Dendritic cell treated with granulocyte-macrophage colony-stimulating factor and Interleukin-4, amounts not matched to agents 40 ng/mL and 50 ng/mL, for 4 days (primary cell): ENCODE data around the gene ACTN1.
A peak's percentile ranks its signal among the peaks of the same experiment; 100 is the strongest.
"Not testable (repeated sequence)": the region's sequence is repeated elsewhere in the genome, so short reads cannot be mapped to it uniquely, and the experiment has no call there.

Source experiments
- H3K27ac Mint-ChIP-seq: one replicate; pipeline ENCODE4 v1.8.0; 2022; ENCODE audit warnings: mild to moderate bottlenecking, mixed read lengths
- H3K27me3 Mint-ChIP-seq: one replicate; pipeline ENCODE4 v1.8.0; 2022; ENCODE audit warnings: mild to moderate bottlenecking, mixed read lengths
- H3K36me3 Mint-ChIP-seq: one replicate; pipeline ENCODE4 v1.8.0; 2022; ENCODE audit warnings: low read depth, mixed read lengths
- H3K4me1 Mint-ChIP-seq: one replicate; pipeline ENCODE4 v1.8.0; 2022; ENCODE audit warnings: low read depth, mixed read lengths
- H3K4me3 Mint-ChIP-seq: one replicate; pipeline ENCODE4 v1.8.0; 2022; ENCODE audit warnings: mild to moderate bottlenecking, moderate library complexity, mixed read lengths
- H3K9me3 Mint-ChIP-seq: one replicate; pipeline ENCODE4 v1.8.0; 2022; ENCODE audit warnings: mixed read lengths
- intact Hi-C: fragments of 100-400 bp; cut with micrococcal nuclease; formaldehyde crosslinking; loops from one replicate; pipeline ENCODE4 v1.15.0; 2022

ACTN1 gene

DNA sequence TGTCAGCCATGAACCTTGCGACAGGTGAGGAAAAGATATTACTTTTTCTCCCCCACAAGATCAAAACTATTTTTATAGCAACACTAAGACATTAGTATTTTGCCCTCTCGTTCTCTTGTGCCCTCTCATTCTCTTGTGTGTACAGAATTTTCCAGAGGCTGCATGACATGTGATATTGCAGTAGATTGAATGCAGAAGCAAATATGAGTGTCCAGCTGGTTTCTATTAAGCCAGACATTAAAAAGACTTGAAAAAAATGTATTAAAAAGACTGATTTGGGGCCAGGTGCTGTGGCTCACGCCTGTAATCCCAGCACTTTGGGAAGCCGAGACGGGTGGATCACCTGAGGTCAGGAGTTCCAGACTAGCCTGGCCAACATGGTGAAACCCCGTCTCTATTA is 122.5 kb downstream of the ACTN1 start:
- Mint-ChIP-seq H3K27me3 (no peaks in the 10 kb centered on the region), H3K4me3 (no peak overlapping the region), H3K9me3 (peaks cover 7% of the 10 kb centered on the region), H3K36me3 (peaks cover 2% of the 10 kb centered on the region), H3K27ac (no peak overlapping the region), H3K4me1 (peaks cover 6% of the 10 kb centered on the region)
- intact Hi-C loops: no loop called here

DNA sequence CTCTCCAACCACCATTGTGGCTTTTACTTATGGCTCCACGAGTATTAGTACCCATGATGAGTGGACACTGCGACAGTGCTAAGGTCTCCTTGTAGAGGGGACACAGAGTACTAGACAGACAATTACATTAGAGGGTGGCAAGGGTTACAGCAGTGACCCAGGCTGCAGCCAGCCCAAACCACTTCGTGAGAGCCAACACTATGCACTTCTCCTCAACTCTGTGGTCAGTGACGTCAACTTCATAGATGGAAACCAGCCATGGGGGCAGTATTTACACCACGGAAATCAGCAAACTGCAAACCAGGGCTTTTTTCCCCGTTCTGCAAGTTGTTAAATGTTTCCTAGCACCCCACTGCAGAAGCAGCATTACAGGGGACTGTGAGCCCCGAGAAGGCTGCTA is 124.7 kb downstream of the ACTN1 start:
- Mint-ChIP-seq H3K4me3 (no peak overlapping the region), H3K27ac (no peak overlapping the region), H3K4me1 (no peaks in the 10 kb centered on the region), H3K36me3 (no peaks in the 10 kb centered on the region), H3K9me3 (peaks cover 7% of the 10 kb centered on the region), H3K27me3 (no peaks in the 10 kb centered on the region)
- intact Hi-C loops: no loop called here

DNA sequence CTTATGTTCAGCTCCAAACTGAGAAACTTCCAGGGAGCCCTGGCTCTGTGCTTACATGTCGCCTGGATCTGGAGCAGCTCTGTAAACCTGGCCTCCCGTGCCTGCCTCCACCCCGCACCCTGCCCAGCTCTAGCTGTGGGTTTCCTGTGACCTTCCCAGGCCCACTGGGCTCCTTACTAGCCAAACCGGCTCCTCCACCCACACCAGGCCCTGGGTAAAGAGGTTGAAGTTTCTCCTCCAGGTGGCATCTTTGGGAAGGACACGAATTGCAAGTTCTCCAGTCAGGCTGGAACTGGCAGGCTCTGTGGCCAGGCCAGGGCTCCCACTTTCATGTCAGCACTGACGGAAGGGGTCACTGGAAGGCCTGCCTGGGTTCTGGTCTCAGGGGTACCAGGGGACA is 125.4 kb downstream of the ACTN1 start:
- Mint-ChIP-seq H3K27me3 (no peaks in the 10 kb centered on the region), H3K27ac (no peak overlapping the region), H3K9me3 (peaks cover 7% of the 10 kb centered on the region)

DNA sequence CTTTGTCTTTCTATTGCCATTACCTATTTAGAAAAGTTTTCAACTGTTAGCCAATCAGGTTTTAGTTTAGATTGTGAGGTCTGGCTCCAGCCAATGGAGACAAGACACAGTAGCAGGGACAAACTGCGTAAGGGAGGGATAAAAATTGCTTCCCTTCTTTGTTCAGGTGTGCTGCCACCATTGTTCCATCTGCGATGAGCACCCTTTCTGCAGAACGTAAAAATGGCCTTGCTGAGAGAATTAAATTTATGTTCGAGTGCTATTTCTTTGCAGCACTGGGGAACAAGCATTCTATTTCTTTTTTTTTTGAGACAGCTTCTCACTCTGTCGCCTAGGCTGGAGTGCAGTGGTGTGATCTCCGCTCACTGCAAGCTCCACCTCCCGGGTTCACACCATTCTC is 126.6 kb downstream of the ACTN1 start:
- H3K36me3 Mint-ChIP-seq, intact Hi-C loops, H3K27ac Mint-ChIP-seq, H3K9me3 Mint-ChIP-seq, H3K27me3 Mint-ChIP-seq, H3K4me1 Mint-ChIP-seq, H3K4me3 Mint-ChIP-seq: not testable (repeated sequence)

More for the DNA sequence above, 125.4 kb downstream of the ACTN1 start:
- H3K36me3 Mint-ChIP-seq: no peaks in the 10 kb centered on the region
- no peak overlapping the region for H3K4me3 Mint-ChIP-seq
- intact Hi-C loops: no loop called here
- H3K4me1 Mint-ChIP-seq: no peaks in the 10 kb centered on the region

DNA sequence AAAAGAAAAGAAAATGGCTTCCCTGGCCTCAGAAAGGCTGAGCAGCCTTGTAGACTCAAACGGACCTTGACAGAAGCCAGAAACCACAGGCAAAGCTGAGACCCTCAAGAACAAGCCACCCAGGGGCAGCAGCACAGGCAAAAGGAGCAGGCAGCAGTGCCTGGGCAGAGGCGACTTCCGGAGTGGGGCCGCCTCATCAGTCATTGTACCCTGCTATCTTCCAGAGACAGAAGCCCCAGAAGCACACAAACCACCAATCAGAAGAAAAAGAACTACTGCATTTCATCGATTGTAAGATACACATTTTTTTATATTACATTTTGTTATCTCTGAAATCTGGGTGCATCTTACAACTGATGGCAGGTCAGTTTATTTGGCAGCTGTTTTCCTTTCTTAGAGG is 128.0 kb downstream of the ACTN1 start:
- Mint-ChIP-seq H3K27me3 (no peaks in the 10 kb centered on the region), H3K27ac (no peak overlapping the region), H3K36me3 (no peaks in the 10 kb centered on the region), H3K9me3 (peaks cover 7% of the 10 kb centered on the region), H3K4me1 (no peaks in the 10 kb centered on the region), H3K4me3 (no peak overlapping the region)
- intact Hi-C loops: no loop called here

DNA sequence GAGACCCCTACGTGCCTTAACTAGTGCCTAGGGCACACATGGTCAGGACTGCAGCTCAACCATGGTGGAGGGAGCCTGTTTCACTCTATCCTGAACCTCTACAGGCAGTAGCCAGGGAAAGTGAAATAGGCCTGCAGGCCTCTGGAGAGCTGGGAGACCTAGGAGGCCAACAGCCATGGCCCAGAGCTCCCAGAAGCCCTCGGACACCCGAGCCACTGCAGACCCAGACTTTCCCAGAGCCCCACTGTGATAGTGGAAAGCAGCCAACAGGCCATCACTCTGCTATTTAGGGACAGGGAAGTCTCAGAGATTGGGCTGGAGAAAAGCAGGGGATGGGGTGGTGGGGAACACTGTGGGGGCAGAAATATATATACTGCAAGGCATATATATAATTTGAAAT is 129.7 kb downstream of the ACTN1 start:
- peaks cover 5% of the 10 kb centered on the region for H3K36me3 Mint-ChIP-seq
- intact Hi-C loops: no loop called here
- peaks cover under 1% of the 10 kb centered on the region for H3K4me1 Mint-ChIP-seq
- no peak overlapping the region for H3K27ac Mint-ChIP-seq
- peaks cover 2% of the 10 kb centered on the region for H3K27me3 Mint-ChIP-seq
- H3K4me3 Mint-ChIP-seq: no peak overlapping the region
- H3K9me3 Mint-ChIP-seq: peaks cover 7% of the 10 kb centered on the region

DNA sequence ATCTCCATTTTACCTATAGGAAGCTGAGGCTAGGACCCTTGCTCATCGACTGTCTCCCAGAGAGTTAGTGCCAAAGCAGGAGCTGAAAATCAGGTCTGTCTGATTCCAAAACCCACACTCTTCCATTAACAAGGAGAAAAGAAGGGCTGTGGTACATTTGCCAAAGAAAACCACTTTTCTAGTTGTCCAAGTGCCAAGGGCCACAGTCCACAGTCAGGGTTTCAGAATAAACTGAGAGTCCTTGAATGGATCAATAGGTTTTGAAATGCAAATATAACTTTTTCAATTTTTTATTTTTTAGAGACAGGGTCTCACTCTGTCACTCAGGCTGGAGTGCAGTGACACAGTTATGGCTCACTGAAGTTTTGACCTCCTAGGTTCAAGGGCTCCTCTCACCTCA is 130.8 kb downstream of the ACTN1 start:
- intact Hi-C loops: no loop called here
- Mint-ChIP-seq H3K27ac (no peak overlapping the region), H3K9me3 (peaks cover 7% of the 10 kb centered on the region), H3K27me3 (peaks cover 8% of the 10 kb centered on the region), H3K4me1 (peaks cover 10% of the 10 kb centered on the region), H3K36me3 (peaks cover 6% of the 10 kb centered on the region), H3K4me3 (no peak overlapping the region)

DNA sequence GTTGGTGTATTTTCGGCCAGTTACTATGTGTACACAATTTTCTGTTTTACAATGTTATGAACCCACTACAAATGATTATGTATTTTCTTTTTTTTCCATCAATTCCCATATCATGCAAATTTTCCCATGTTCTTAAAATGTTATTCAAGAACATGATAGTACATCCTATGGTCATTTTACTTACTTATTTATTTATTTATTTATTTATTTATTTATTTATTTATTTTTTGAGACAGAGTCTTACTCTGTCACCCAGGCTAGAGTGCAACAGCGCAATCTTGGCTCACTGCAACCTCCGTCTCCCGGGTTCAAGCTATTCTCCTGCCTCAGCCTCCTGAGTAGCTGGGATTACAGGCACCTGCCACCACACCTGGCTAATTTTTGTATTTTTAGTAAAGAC is 131.5 kb downstream of the ACTN1 start:
- H3K9me3 Mint-ChIP-seq, H3K4me3 Mint-ChIP-seq, H3K36me3 Mint-ChIP-seq, H3K4me1 Mint-ChIP-seq, intact Hi-C loops, H3K27ac Mint-ChIP-seq: not testable (repeated sequence)
- H3K27me3 Mint-ChIP-seq: peaks cover 11% of the 10 kb centered on the region

DNA sequence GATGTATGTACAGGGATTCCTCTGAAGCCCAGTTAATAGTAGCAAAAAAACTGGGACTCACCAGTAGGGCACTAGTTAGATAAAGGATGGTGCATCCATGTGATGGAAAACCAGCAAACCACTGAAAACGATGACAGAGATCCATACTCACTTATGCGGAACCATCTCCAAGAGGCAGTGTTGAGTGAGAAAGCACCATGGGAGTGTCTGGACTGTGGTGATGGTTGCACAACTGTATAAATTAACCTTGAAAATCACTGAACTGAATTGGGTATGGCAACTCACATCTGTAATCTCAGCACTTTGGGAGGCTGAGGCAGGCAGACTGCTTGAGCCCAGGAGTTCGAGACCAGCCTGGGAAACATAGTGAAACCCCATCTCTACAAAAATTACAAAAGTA is 132.6 kb downstream of the ACTN1 start:
- H3K27me3 Mint-ChIP-seq: peaks cover 12% of the 10 kb centered on the region
- intact Hi-C loops: no loop called here
- peaks cover 6% of the 10 kb centered on the region for H3K36me3 Mint-ChIP-seq
- H3K27ac Mint-ChIP-seq: no peak overlapping the region
- H3K4me1 Mint-ChIP-seq: peaks cover 10% of the 10 kb centered on the region
- no peaks in the 10 kb centered on the region for H3K9me3 Mint-ChIP-seq
- H3K4me3 Mint-ChIP-seq: no peak overlapping the region

DNA sequence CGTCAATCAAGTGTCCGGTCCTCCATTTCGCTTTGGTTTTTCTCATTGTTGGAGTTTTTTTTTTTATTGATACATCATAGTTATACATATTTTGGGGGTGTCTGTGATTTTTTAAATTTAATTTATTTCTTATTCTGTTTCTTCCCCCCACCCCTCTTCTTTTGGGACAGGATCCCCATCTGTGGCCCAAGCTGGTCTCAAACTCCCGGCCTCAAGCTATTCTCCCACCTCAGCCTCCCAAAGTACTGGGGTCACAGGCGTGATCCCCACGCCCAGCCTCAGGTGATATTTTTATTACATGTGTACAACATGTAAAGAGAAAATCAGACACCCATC is 134.9 kb downstream of the ACTN1 start:
- no peak overlapping the region for H3K4me3 Mint-ChIP-seq
- H3K4me1 Mint-ChIP-seq: peaks cover 10% of the 10 kb centered on the region
- peaks cover 11% of the 10 kb centered on the region for H3K36me3 Mint-ChIP-seq
- no peak overlapping the region for H3K27ac Mint-ChIP-seq
- peaks cover 12% of the 10 kb centered on the region for H3K27me3 Mint-ChIP-seq
- no peaks in the 10 kb centered on the region for H3K9me3 Mint-ChIP-seq
- intact Hi-C loops: loop anchor here (2.0 kb wide), 1 partner anchor 909 kb away; no protein-coding TSS in a partner anchor

DNA sequence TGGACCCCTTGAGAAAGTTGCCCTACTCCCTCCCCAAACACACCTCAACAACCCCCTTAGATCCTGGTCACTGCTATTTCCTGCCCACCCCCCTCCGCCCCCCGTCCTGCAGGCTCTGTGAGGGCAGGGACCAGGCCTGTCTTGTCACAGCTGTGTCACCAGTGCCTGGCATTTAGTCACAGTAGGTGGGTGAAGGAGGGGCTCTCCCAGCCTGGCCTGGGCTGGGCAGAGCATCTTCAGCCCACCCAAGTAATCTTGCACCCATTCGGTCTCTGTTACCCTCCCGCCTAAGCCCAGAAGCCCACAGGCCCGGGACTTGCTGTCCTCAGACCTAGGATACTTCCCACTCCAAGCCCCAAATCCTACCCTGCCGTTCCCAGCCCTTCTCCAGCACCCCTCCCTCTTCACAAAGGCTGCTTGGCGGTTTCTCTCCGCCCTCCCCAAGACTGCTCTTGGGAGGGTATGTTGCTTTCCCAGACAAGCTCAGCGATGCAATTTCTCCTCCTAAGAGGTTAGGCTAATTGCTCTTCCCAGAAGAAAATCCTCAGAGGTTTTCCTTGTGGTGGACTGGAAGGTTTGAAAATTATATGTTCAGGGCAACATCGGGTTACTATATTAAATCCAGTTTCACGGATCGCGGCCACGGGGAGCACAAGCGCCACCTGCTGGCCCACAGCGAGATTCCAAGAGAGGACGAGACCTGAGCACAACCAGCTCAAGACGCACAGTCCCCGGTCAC is 135.5 kb downstream of the ACTN1 start:
- Mint-ChIP-seq H3K36me3 (peaks cover 13% of the 10 kb centered on the region), H3K4me1 (peaks cover 10% of the 10 kb centered on the region), H3K27ac (peak overlapping the region; percentile 58), H3K9me3 (no peaks in the 10 kb centered on the region), H3K4me3 (peak overlapping the region; percentile 37), H3K27me3 (peaks cover 12% of the 10 kb centered on the region)
- intact Hi-C loops: loop anchor here (2.0 kb wide), 1 partner anchor 909 kb away; no protein-coding TSS in a partner anchor

DNA sequence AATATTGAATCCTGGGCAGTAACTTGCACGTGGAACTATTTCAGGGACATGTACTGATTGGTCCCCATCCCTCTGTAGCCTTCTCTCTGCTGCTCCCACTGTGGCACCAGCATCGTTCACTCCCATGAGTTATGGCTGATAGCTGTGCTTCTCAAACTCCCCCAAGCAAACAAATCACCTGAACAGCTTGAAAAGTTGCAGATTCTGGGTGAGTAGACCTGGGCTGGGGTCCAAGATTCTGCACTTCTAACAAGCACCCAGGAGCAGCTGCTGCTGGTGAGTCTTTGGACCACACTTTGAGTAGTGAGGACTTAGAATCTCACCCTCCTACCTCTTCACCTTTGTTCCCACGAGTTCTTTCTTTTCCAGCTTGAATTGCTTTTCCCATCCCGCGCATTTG is 136.8 kb downstream of the ACTN1 start:
- H3K27me3 Mint-ChIP-seq: peaks cover 12% of the 10 kb centered on the region
- H3K36me3 Mint-ChIP-seq: peaks cover 13% of the 10 kb centered on the region
- no peak overlapping the region for H3K27ac Mint-ChIP-seq
- peaks cover 10% of the 10 kb centered on the region for H3K4me1 Mint-ChIP-seq
- no peak overlapping the region for H3K4me3 Mint-ChIP-seq
- H3K9me3 Mint-ChIP-seq: peaks cover 4% of the 10 kb centered on the region
- intact Hi-C loops: no loop called here

DNA sequence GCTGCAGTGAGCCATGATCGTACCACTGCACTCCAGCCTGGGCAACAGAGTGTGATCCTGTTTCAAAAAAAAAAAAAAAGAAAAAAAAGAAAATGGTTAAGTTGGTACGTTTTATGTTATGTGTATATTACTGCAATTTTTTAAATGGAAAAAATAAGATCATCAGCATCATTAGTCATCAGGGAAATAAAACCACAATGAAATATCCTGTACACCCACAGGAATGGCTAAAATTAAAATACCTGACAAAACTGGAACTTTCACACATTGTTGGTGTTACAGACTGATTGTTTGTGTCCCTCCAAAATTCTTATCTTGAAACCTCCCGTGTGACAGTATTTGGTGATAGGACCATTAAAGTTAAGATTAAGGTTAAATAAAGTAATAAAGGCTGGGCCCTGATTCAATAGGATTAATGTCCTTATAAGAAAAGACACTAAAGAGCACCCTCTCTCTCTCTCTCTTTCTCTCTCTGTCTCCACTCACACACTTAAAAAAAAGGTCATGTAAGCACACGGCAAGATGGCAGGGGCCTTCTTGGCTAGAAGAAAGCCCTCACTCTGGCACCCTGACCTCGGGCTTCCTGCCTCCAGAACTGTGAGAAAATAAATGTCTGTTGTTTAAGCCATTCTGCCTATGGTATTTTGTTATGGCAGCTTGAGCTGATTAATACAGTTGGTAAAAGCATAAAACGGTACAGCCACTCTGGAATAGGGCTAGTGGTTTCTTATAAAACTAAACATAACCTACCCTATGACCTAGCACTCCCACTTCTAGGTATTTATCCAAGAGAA is 137.9 kb downstream of the ACTN1 start:
- Mint-ChIP-seq H3K27ac (no peak overlapping the region), H3K9me3 (peaks cover 14% of the 10 kb centered on the region), H3K27me3 (peaks cover 12% of the 10 kb centered on the region), H3K4me1 (peaks cover 10% of the 10 kb centered on the region), H3K36me3 (peaks cover 20% of the 10 kb centered on the region), H3K4me3 (no peak overlapping the region)
- intact Hi-C loops: no loop called here

DNA sequence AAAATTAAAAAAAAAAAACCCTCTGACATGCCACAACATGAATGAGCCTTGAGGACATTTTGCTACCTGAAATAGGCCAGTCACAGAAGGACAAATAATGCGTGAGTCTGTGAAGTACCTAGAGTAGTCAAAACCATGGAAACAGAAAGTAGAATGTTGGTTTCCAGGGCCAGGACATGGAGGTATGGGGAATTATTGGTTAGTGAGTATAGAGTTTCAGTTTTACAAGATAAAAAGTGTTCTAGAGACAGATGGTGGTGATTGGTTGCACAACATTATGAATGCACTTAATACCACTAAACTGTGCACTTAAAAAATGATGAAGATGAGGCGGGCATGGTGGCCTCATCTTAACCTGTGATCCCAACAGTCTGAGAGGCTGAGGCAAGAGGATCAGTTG is 138.6 kb downstream of the ACTN1 start:
- Mint-ChIP-seq H3K36me3 (peaks cover 27% of the 10 kb centered on the region), H3K4me3 (no peak overlapping the region), H3K9me3 (peaks cover 22% of the 10 kb centered on the region), H3K4me1 (peaks cover 10% of the 10 kb centered on the region), H3K27ac (no peak overlapping the region), H3K27me3 (peaks cover 12% of the 10 kb centered on the region)
- intact Hi-C loops: no loop called here
